ENCODE results near the gene RANBP10. TPM values are rescaled to one million over a fixed set of nuclear protein-coding genes. Genes with fewer than 3 reads are reported as not detected.

RANBP10 gene
- total RNA-seq: 4.9 and 7.8 TPM in 2 replicates

DNA sequence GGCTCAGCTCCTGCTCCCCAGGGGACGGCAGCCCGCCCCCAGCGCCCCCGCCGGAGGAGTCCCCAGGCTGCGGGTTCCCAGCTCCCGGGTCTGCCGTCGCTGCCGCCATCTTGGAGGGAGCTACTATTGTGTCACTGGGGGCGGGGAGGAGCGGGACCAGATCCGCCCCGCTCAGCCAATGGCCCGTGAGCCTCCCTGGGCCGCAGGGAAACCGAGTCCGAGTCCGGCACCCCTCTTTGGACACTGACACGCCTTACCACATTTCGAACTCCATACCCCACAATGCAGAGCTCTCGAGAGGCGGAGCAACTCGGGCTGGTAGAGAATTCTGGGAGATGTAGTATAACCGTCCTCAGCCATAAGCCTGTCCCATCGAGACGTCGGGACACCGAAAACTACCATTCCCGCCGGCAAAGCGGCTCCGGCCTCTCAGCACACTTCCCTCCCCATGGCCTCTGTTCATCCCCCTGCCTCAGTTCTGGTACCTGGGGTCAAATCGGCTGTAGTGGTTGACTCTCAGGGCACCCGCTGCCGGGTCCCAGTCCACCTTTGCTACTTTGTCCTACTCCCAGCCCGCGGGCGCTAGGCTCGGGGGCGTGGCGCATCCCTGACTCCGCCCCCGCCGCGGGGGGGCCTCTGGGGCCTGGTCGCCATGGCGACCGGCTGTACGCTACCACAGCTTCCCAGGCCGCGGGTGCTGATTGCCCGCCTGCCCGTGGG is at the start of gene RANBP10, which contains the start of gene TSNAXIP1:
RANBP10 (minus strand) TSS at position 133 of the 720 bp plus-strand sequence; CDS start at position 109, 24 bp downstream.
TSNAXIP1 (plus strand) TSS at position 462 of the 720 bp plus-strand sequence. CDS start 261 bp downstream, outside the sequence.

DNA sequence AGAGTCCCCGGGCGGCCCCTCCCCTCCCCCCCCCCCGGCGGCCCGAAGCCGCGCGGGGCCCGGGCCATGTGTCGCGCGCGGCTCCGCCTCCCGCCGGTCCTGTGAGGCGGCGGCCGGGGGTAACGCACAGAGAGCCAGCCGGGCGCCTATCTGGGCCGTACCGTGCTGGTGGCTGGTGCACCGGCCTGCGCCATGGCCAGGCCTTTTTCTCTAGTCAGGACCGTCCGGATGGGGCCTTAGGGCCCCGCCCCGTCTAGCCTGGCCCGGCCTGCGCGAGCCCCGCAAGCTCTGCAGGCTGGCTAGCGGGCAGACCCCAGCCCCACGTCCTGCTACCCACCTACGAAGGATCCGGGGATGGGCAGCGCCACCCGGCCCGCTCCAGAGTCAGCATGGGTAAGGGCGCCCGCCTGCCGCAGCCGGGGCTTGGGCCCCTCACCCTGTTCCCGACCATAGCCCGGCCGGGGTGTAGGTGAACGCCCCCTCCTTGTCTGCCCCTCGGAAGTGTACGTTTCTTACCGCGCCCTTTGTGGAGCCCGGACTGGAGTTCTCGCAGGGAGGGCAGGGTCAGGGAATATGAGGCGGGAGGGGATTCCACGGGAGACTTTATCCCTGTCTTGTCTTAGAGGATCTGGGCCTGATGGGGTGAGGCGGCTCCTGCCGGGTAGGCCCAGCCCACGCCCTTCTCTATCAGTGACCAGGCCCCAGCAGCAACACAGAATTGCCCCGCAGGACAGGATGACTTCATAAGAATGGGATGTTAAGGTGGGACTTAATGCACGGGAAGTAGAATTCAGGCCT is 40.9 kb upstream of the RANBP10 start, which contains the start of gene CENPT:
CENPT (minus strand) TSS at position 630 of the 798 bp plus-strand sequence. CDS start 13,834 bp downstream, outside the sequence.

DNA sequence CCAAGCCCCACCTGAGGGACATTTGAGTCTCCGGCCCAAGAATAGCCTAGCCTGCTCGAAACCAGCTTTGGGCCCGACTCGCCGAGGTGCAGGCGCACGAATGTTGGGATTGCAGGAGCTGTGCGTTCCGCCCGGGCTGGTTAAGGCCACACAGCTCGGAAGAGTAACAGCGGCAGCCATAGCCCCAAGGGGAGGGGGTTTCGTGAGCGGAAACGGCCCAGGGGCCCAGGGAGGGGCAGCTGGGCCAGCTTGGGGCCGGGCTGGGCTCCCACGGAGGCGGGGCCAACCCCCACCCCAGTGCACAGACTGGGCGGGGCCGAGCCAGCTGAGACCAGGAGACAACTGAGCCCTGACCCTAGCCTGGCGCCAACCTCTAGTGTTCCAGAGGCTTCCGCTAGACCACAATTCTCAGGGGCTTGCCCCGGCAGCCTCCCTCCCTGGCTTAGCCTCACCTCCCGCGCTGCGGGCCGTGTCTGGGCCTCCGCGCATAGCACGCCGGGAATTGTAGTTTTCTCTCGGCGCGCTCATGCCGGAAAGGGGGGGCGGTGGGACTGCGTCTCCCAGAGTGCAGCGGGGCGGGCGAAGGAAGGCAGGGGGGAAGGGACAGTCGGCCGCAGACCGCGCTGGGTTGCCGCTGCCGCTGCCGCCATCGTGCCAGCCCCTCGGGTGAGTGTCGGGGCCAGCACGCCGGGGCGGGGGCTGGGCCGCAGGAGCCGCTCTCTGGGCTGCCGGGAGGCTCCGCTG is 40.1 kb upstream of the RANBP10 start, which contains the start of gene NUTF2:
NUTF2 (plus strand) TSS at position 614 of the 744 bp plus-strand sequence. CDS start 18,198 bp downstream, outside the sequence.

GRCh38 chr16:67841816-67842508 is 35.6 kb upstream of the RANBP10 start, which contains the start of gene THAP11:
Gene THAP11, plus strand, starts transcription at chr16:67842320. Its CDS starts 235 bp downstream, at chr16:67842555.

GRCh38 chr16:67719048-67719777 is 87.1 kb downstream of the RANBP10 start, which contains the start of gene GFOD2:
Gene GFOD2, minus strand, starts transcription at chr16:67719316. Its CDS starts 33,601 bp downstream, at chr16:67685715.

Other genes with a start within 250 kb of the RANBP10 start
- gene CTCF, start 244.0 kb downstream of the RANBP10 start, total RNA-seq: 17.7 and 27.5 TPM in 2 replicates
- gene CARMIL2, start 161.4 kb downstream of the RANBP10 start, total RNA-seq: under 0.01 and 0.29 TPM in 2 replicates
- 15.4 and 16.7 TPM in 2 replicates for gene ACD, start 146.3 kb downstream of the RANBP10 start, total RNA-seq
- gene PARD6A, start 145.6 kb downstream of the RANBP10 start, total RNA-seq: 0.44 and 2.5 TPM in 2 replicates
- 18.2 and 21.8 TPM in 2 replicates for gene ENKD1, start 139.8 kb downstream of the RANBP10 start, total RNA-seq
- gene C16orf86, start 139.7 kb downstream of the RANBP10 start, total RNA-seq: 9.6 and 13.7 TPM in 2 replicates
- gene GFOD2, start 87.2 kb downstream of the RANBP10 start, total RNA-seq: 15.4 and 16.1 TPM in 2 replicates
- gene TSNAXIP1, start 329 bp upstream of the RANBP10 start, total RNA-seq: 0.73 and 1.3 TPM in 2 replicates
- 32.6 and 58.1 TPM in 2 replicates for gene THAP11, start 35.8 kb upstream of the RANBP10 start, total RNA-seq
- 141 and 205 TPM in 2 replicates for gene NUTF2, start 40.4 kb upstream of the RANBP10 start, total RNA-seq
- gene CENPT, start 41.1 kb upstream of the RANBP10 start, total RNA-seq: 35.6 and 36.1 TPM in 2 replicates
- 61.5 and 67.2 TPM in 2 replicates for gene EDC4, start 66.5 kb upstream of the RANBP10 start, total RNA-seq
- gene NRN1L, start 78.3 kb upstream of the RANBP10 start, total RNA-seq: 0.73 TPM in 1 of 2 replicates, not detected in the other
- gene PSKH1, start 86.7 kb upstream of the RANBP10 start, total RNA-seq: 14.5 and 18.5 TPM in 2 replicates
- gene CTRL, start 125.3 kb upstream of the RANBP10 start, total RNA-seq: 0.33 and 0.44 TPM in 2 replicates
- gene PSMB10, start 130.3 kb upstream of the RANBP10 start, total RNA-seq: 56.1 and 69.8 TPM in 2 replicates
- gene LCAT, start 137.6 kb upstream of the RANBP10 start, total RNA-seq: 7.6 and 12.4 TPM in 2 replicates
- 78.1 and 109 TPM in 2 replicates for gene SLC12A4, start 162.1 kb upstream of the RANBP10 start, total RNA-seq
- gene DPEP3, start 173.9 kb upstream of the RANBP10 start, total RNA-seq: not detected in 2 replicates
- gene DPEP2, start 192.9 kb upstream of the RANBP10 start, total RNA-seq: not detected in 2 replicates
- not detected in 2 replicates for gene DPEP2NB, start 209.4 kb upstream of the RANBP10 start, total RNA-seq
- 9.3 TPM in 2 replicates for gene DDX28, start 216.7 kb upstream of the RANBP10 start, total RNA-seq
- 18.7 and 31.1 TPM in 2 replicates for gene DUS2, start 216.7 kb upstream of the RANBP10 start, total RNA-seq